Liver (tissue), 9 donors: ENCODE data around the gene ADCY4. TPM values are rescaled to one million over a fixed set of nuclear protein-coding genes. Genes with fewer than 3 reads are reported as not detected.

Experiments
- DNase-seq: peaks from one replicate; pipeline ENCODE4 v3.0.0-alpha.2; 2017; ENCODE audit warnings: low spot score
- H3K27ac ChIP-seq, 2 donors: one replicate each; pipeline ENCODE4 v1.7.0; 2013; ENCODE audit warnings: inconsistent platforms in 2 of 2, low read length in 2 of 2, control low read depth in 1 of 2, low read depth in 1 of 2, mild to moderate bottlenecking in 1 of 2
- H3K27me3 ChIP-seq, 4 donors: one replicate each; pipeline versions ENCODE4 v1.6.1 to v1.7.0; 2013; ENCODE audit warnings: low read length in 3 of 4, inconsistent platforms in 1 of 4, mild to moderate bottlenecking in 1 of 4, moderate library complexity in 1 of 4; ENCODE audit not compliant: control insufficient read depth in 4 of 4, insufficient read depth in 4 of 4
- H3K36me3 ChIP-seq, 4 donors: one replicate each; pipeline versions ENCODE4 v1.6.1 to v1.7.0; 2013; ENCODE audit warnings: low read length in 3 of 4, mild to moderate bottlenecking in 3 of 4, low read depth in 1 of 4, moderate library complexity in 1 of 4; ENCODE audit not compliant: control insufficient read depth in 4 of 4, insufficient read depth in 3 of 4
- H3K4me1 ChIP-seq, 4 donors: one replicate each; pipeline versions ENCODE4 v1.6.1 to v1.7.0; 2013; ENCODE audit warnings: low read length in 3 of 4, mild to moderate bottlenecking in 3 of 4, moderate library complexity in 1 of 4; ENCODE audit not compliant: control insufficient read depth in 4 of 4, insufficient read depth in 4 of 4
- H3K4me3 ChIP-seq, 3 donors: one replicate each; pipeline versions ENCODE4 v1.6.1 to v1.7.0; 2013; ENCODE audit warnings: low read length in 3 of 3, control low read depth in 1 of 3, low read depth in 1 of 3, mild to moderate bottlenecking in 1 of 3
- H3K9ac ChIP-seq, 2 donors: one replicate each; pipeline ENCODE4 v1.7.0; 2013; ENCODE audit warnings: low read length in 2 of 2, mild to moderate bottlenecking in 2 of 2, moderate library complexity in 2 of 2, control low read depth in 1 of 2, low read depth in 1 of 2
- H3K9me3 ChIP-seq, 4 donors: one replicate each; pipeline versions ENCODE4 v1.6.1 to v1.7.0; 2013; ENCODE audit warnings: low read length in 3 of 4; ENCODE audit not compliant: control insufficient read depth in 4 of 4
- EGR1 ChIP-seq, 2 donors: IDR thresholded peaks; 2 replicates each; pipeline ENCODE4 v1.6.1; 2016 to 2018; ENCODE audit warnings: antibody characterized with exemption in 2 of 2, low read depth in 2 of 2
- FOXA1 ChIP-seq: IDR thresholded peaks from 2 replicates; pipeline ENCODE4 v1.6.1; 2016; ENCODE audit warnings: antibody characterized with exemption
- FOXA2 ChIP-seq: IDR thresholded peaks from 2 replicates; pipeline ENCODE4 v1.6.1; 2016; ENCODE audit warnings: antibody characterized with exemption
- GABPA ChIP-seq, 2 donors: IDR thresholded peaks in 1 of 2; conservative IDR thresholded peaks in 1 of 2; 2 replicates each; pipeline ENCODE4 v1.6.1; 2016; ENCODE audit warnings: antibody characterized with exemption in 2 of 2, mild to moderate bottlenecking in 1 of 2, moderate library complexity in 1 of 2
- HNF4A ChIP-seq, 2 donors: conservative IDR thresholded peaks; 2 replicates each; pipeline ENCODE4 v1.6.1; 2016; ENCODE audit warnings: antibody characterized with exemption in 2 of 2, mild to moderate bottlenecking in 2 of 2
- HNF4G ChIP-seq: IDR thresholded peaks from 2 replicates; pipeline ENCODE4 v1.6.1; 2016; ENCODE audit warnings: antibody characterized with exemption
- RXRA ChIP-seq, 2 donors: IDR thresholded peaks; 2 replicates each; pipeline ENCODE4 v1.6.1; 2017 to 2018; ENCODE audit warnings: antibody characterized with exemption in 2 of 2, mild to moderate bottlenecking in 1 of 2
- TAF1 ChIP-seq: conservative IDR thresholded peaks from 2 replicates; pipeline ENCODE4 v1.6.1; 2016; ENCODE audit warnings: antibody characterized with exemption, mild to moderate bottlenecking
- YY1 ChIP-seq: IDR thresholded peaks from 2 replicates; pipeline ENCODE4 v1.6.1; 2016; ENCODE audit warnings: antibody characterized with exemption, mild to moderate bottlenecking
- WGBS: extraction: QIAGEN DNeasy Blood & Tissue Kit; methylation state at CpG from one replicate; pipeline ENCODE4 v1.1.7; 2013; 5-methylcytosine and 5-hydroxymethylcytosine counted together
- polyA plus RNA-seq, 2 donors: library from polyadenylated mRNA; stranded (reverse) in 1 of 2; unstranded in 1 of 2; fragments of 200-250 nt in 1 of 2; fragments of >200 nt in 1 of 2; fragmentation: Nextera tagmentation in 1 of 2; extraction: Ambion mirVana in 1 of 2; gene quantifications; one replicate each; pipeline versions ENCODE4 v1.2.1 to v1.2.3, GENCODE V29; 2013 to 2015
- total RNA-seq, 2 donors: library from RNA; depleted of rRNA; stranded (reverse); fragments of >200 nt; gene quantifications; one replicate each; pipeline ENCODE4 v1.2.3, GENCODE V29; 2014
- TF ChIP-seq, protein P1 (sequence below): IDR thresholded peaks from 2 replicates; pipeline ENCODE4 v1.6.1; 2016; ENCODE audit warnings: antibody characterized with exemption
- TF ChIP-seq, protein P2 (sequence below): fragments of 150-350 bp; IDR thresholded peaks from 2 replicates; pipeline ENCODE4 v1.5.1; 2017; ENCODE audit warnings: improper control_type of control experiment, low read depth, low read length; ENCODE audit not compliant: missing input control
- TF ChIP-seq, protein P3 (sequence below): IDR thresholded peaks from 2 replicates; pipeline ENCODE4 v1.6.1; 2016; ENCODE audit warnings: antibody characterized with exemption
- TF ChIP-seq, protein P4 (sequence below): IDR thresholded peaks from 2 replicates; pipeline ENCODE4 v1.6.1; 2016; ENCODE audit warnings: antibody characterized with exemption
- TF ChIP-seq, protein P5 (sequence below): IDR thresholded peaks from 2 replicates; pipeline ENCODE4 v1.6.1; 2016; ENCODE audit warnings: antibody characterized with exemption, mild to moderate bottlenecking
- donor health status: healthy.
- donor health status: healthy.
- donor health status: healthy.
- donor health status: healthy.
- donor health status: healthy.

ADCY4 gene
- total and polyA plus RNA-seq, 4 donors: 2.2 to 7.2 (median 4.0) TPM

DNA sequence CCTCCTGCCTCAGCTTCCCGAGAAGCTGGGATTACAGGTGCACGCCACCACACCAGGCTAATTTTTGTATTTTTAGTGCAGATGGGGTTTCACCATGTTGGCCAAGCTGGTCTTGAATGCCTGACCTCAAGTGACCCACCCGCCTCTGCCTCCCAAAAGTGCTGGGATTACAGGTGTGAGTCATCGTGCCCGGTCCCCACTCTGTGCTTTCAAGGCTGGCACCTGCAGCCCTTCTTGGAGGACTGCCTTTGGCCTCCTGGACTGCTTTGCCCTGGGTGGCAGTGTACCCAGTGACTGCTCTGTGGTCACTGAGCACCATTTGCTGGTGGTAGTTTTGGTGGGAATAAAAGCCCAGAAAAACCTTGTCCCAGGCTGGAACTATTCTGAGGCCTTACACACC is 47.9 kb downstream of the ADCY4 start:
- H3K27me3 ChIP-seq: no peaks in the 10 kb centered on the region
- no peak overlapping the region for H3K9ac ChIP-seq
- TF ChIP-seq TAF1: no peak
- H3K36me3 ChIP-seq: peaks cover 3 to 22% (median 12%) of the 10 kb centered on the region in 4 donors
- no peak for DNase-seq
- H3K4me1 ChIP-seq: peaks cover 0 to 16% (median 15%) of the 10 kb centered on the region in 4 donors
- H3K4me3 ChIP-seq: no peak overlapping the region
- no peak overlapping the region for H3K27ac ChIP-seq
- WGBS: 90% methylated on average over 5 of the region's 5 CpGs
- no peaks in the 10 kb centered on the region for H3K9me3 ChIP-seq

DNA sequence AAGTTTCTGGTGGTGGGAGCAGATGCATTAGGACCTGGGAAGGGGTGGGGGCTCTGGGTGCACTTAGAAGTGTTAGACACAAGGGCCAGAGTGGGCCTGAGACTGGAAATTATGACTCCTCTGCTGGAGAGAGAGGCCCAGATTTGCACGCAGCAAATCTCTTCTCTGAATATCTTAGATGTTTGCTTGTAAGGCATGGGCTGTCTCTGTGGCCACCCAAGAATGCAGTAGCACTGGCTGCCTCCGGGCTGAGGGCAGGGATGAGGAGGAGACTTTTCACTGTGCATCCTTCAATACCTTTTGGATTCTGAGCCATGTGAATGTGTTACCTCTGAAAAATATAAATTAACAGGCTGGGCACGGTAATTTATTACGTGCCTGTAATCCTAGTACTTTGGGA is 49.5 kb downstream of the ADCY4 start:
- H3K9me3 ChIP-seq: no peaks in the 10 kb centered on the region
- DNase-seq: no peak
- no peak overlapping the region for H3K4me3 ChIP-seq
- peaks cover 3 to 11% (median 9%) of the 10 kb centered on the region in 4 donors for H3K36me3 ChIP-seq
- 88% methylated on average over 4 of the region's 4 CpGs for WGBS
- TF ChIP-seq GABPA (IDR thresholded peaks at IDR 0.05 in 1 of 2, conservative IDR thresholded peaks at IDR 0.05 in 1 of 2) (no peak), FOXA1 (no peak), FOXA2 (no peak), HNF4A (conservative IDR thresholded peaks at IDR 0.05) (no peak), RXRA (IDR thresholded peaks at IDR 0.05) (no peak), HNF4G (no peak), YY1 (no peak), EGR1 (IDR thresholded peaks at IDR 0.05; ENCODE audit: low read depth in 2 of 2) (no peak), TAF1 (no peak)
- TF ChIP-seq, protein P1, sequence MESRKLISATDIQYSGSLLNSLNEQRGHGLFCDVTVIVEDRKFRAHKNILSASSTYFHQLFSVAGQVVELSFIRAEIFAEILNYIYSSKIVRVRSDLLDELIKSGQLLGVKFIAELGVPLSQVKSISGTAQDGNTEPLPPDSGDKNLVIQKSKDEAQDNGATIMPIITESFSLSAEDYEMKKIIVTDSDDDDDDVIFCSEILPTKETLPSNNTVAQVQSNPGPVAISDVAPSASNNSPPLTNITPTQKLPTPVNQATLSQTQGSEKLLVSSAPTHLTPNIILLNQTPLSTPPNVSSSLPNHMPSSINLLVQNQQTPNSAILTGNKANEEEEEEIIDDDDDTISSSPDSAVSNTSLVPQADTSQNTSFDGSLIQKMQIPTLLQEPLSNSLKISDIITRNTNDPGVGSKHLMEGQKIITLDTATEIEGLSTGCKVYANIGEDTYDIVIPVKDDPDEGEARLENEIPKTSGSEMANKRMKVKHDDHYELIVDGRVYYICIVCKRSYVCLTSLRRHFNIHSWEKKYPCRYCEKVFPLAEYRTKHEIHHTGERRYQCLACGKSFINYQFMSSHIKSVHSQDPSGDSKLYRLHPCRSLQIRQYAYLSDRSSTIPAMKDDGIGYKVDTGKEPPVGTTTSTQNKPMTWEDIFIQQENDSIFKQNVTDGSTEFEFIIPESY: no peak
- TF ChIP-seq, protein P2, sequence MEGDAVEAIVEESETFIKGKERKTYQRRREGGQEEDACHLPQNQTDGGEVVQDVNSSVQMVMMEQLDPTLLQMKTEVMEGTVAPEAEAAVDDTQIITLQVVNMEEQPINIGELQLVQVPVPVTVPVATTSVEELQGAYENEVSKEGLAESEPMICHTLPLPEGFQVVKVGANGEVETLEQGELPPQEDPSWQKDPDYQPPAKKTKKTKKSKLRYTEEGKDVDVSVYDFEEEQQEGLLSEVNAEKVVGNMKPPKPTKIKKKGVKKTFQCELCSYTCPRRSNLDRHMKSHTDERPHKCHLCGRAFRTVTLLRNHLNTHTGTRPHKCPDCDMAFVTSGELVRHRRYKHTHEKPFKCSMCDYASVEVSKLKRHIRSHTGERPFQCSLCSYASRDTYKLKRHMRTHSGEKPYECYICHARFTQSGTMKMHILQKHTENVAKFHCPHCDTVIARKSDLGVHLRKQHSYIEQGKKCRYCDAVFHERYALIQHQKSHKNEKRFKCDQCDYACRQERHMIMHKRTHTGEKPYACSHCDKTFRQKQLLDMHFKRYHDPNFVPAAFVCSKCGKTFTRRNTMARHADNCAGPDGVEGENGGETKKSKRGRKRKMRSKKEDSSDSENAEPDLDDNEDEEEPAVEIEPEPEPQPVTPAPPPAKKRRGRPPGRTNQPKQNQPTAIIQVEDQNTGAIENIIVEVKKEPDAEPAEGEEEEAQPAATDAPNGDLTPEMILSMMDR: no peak
- TF ChIP-seq, protein P3, sequence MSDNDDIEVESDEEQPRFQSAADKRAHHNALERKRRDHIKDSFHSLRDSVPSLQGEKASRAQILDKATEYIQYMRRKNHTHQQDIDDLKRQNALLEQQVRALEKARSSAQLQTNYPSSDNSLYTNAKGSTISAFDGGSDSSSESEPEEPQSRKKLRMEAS: no peak
- TF ChIP-seq, protein P4, sequence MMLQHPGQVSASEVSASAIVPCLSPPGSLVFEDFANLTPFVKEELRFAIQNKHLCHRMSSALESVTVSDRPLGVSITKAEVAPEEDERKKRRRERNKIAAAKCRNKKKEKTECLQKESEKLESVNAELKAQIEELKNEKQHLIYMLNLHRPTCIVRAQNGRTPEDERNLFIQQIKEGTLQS: no peak
- TF ChIP-seq, protein P5, sequence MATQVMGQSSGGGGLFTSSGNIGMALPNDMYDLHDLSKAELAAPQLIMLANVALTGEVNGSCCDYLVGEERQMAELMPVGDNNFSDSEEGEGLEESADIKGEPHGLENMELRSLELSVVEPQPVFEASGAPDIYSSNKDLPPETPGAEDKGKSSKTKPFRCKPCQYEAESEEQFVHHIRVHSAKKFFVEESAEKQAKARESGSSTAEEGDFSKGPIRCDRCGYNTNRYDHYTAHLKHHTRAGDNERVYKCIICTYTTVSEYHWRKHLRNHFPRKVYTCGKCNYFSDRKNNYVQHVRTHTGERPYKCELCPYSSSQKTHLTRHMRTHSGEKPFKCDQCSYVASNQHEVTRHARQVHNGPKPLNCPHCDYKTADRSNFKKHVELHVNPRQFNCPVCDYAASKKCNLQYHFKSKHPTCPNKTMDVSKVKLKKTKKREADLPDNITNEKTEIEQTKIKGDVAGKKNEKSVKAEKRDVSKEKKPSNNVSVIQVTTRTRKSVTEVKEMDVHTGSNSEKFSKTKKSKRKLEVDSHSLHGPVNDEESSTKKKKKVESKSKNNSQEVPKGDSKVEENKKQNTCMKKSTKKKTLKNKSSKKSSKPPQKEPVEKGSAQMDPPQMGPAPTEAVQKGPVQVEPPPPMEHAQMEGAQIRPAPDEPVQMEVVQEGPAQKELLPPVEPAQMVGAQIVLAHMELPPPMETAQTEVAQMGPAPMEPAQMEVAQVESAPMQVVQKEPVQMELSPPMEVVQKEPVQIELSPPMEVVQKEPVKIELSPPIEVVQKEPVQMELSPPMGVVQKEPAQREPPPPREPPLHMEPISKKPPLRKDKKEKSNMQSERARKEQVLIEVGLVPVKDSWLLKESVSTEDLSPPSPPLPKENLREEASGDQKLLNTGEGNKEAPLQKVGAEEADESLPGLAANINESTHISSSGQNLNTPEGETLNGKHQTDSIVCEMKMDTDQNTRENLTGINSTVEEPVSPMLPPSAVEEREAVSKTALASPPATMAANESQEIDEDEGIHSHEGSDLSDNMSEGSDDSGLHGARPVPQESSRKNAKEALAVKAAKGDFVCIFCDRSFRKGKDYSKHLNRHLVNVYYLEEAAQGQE: no peak
- no peaks in the 10 kb centered on the region for H3K27me3 ChIP-seq
- H3K27ac ChIP-seq: no peak overlapping the region
- no peak overlapping the region for H3K9ac ChIP-seq
- peaks cover 0 to 3% (median 0%) of the 10 kb centered on the region in 4 donors for H3K4me1 ChIP-seq
